A549 treated with RU486 at 1 μM for 4 hours (cell line): Measurements from ENCODE around the gene TAS2R3. TPM values are rescaled to one million over a fixed set of nuclear protein-coding genes. Genes with fewer than 3 reads are reported as not detected.

Source experiments
- total RNA-seq: library from RNA; stranded (reverse); fragments of 200-300 nt; extraction: Qiagen RNA extraction; gene quantifications from 5 replicates; pipeline ENCODE4 v1.2.3, GENCODE V29; 2022; ENCODE audit warnings: low read depth

The TAS2R3 gene
- total RNA-seq: not detected in 5 replicates

GRCh38 chr7:141763797-141764196 is at the start of gene TAS2R3:
Gene TAS2R3, plus strand, starts transcription at chr7:141764097. Its CDS starts 62 bp downstream, at chr7:141764159.

DNA sequence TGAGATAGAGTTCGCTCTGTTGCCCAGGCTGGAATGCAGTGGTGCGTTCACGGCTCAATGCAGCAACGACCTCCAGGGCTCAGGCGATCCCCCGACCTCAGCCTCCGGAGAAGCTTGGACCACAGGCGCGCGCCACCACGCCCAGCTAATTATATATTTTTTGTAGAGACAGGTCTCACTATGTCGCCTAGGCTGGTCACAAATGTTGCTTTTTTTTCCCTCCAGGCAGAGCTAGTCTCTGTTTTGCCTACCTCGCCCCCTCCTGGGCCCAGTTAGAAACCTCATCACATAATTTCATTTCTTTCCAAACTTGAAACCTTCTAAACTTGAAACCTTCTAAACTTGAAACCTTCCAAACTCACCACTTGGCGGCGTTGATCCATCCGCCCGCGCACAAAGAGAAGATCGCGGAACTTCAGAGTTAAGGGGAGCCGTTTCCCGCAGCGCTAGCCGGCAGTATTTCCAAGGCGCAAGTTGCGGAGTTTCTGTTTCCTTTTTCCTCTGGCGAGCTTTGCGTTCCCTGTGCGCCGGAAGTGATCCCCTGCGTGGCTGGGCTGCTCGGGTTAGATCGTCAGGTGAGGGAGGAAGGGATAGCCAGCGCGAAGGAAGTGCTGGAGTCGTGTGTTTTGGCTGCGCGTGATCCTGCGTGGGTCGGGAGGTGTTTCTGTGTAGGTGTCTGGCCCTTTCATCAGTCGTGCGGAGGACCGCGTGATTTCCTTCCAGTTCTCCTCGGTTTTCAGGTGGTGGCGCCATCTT is 25.9 kb upstream of the TAS2R3 start, which contains the start of gene SSBP1:
SSBP1 (plus strand) TSS at position 523 of the 756 bp plus-strand sequence. CDS start 809 bp downstream, outside the sequence.

GRCh38 chr7:141776374-141776773 is 12.5 kb downstream of the TAS2R3 start, which contains the start of gene TAS2R4:
Gene TAS2R4, plus strand, starts transcription at chr7:141776674. Its CDS starts 1,815 bp downstream, at chr7:141778489.

DNA sequence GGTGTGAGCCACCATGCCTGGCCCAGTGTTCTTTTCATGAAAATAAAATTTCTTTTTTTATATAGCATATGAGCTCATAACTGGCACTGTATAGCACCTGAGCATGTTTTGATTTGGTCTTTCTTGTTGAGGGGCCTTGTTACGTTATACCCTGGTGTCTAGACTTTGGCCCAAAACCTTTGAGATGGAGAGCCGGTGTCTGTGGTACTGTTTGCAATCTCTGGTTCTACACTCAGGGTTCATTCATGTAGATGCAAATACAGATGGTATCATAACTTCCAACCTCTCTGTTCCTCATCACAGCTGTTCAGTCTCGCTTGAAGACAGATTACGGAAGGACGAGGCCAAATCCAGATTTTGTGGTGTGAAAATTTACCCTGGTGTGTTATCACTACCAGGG is 26.0 kb downstream of the TAS2R3 start, which contains the start of gene TAS2R5:
TAS2R5 (plus strand) TSS at position 301 of the 400 bp plus-strand sequence. CDS start 145 bp downstream, outside the sequence.

Other genes with a start within 250 kb of the TAS2R3 start
- 28.0 to 33.8 TPM (median 29.1 TPM) in 5 replicates for gene AGK, start 212.7 kb upstream of the TAS2R3 start, total RNA-seq
- 4.4 to 7.1 TPM (median 6.4 TPM) in 5 replicates for gene DENND11, start 61.9 kb upstream of the TAS2R3 start, total RNA-seq
- gene WEE2, start 55.7 kb upstream of the TAS2R3 start, total RNA-seq: not detected in 5 replicates
- gene SSBP1, start 25.7 kb upstream of the TAS2R3 start, total RNA-seq: 275 to 353 TPM (median 306 TPM) in 5 replicates
- gene TAS2R4, start 12.6 kb downstream of the TAS2R3 start, total RNA-seq: 0.09 to 0.27 TPM (median 0.15 TPM) in 5 replicates
- gene TAS2R5, start 26.1 kb downstream of the TAS2R3 start, total RNA-seq: 0.26 to 0.72 TPM (median 0.38 TPM) in 5 replicates
- gene PRSS37, start 77.4 kb downstream of the TAS2R3 start, total RNA-seq: not detected in 5 replicates
- gene OR9A4, start 152.3 kb downstream of the TAS2R3 start, total RNA-seq: not detected in 5 replicates
- gene CLEC5A, start 182.9 kb downstream of the TAS2R3 start, total RNA-seq: not detected in 5 replicates
- gene TAS2R38, start 209.7 kb downstream of the TAS2R3 start, total RNA-seq: not detected in 5 replicates
- 0.32 to 0.53 TPM (median 0.38 TPM) in 5 replicates for gene MGAM, start 231.8 kb downstream of the TAS2R3 start, total RNA-seq